ENCODE measurements around the gene HADHA. TPM values are rescaled to one million over a fixed set of nuclear protein-coding genes. Genes with fewer than 3 reads are reported as not detected.

Gene HADHA
- total RNA-seq, 1 donor from 2014 or later = 139 TPM

GRCh38 chr2:26170795-26171194 lies 73.6 kb downstream of the HADHA start:
- Mint-ChIP-seq H3K4me3 (ENCODE audit: unreplicated experiment) (no peak overlapping the region), H3K4me1 (ENCODE audit: low read depth, unreplicated experiment) (no peaks in the 10 kb centered on the region), H3K36me3 (ENCODE audit: low read depth, unreplicated experiment) (no peaks in the 10 kb centered on the region), H3K9me3 (ENCODE audit: unreplicated experiment) (peaks cover 5% of the 10 kb centered on the region), H3K27me3 (ENCODE audit: low read depth, unreplicated experiment) (peaks cover 40% of the 10 kb centered on the region), H3K27ac (ENCODE audit: unreplicated experiment) (no peak overlapping the region)
- Histone ChIP-seq H3K79me2 (ENCODE audit: insufficient read depth, low read length) (no peaks in the 10 kb centered on the region), H4K20me1 (ENCODE audit: insufficient read depth, low read length) (no peaks in the 10 kb centered on the region), H3K27me3 (ENCODE audit: insufficient read depth, low read length) (peaks cover 12% of the 10 kb centered on the region), H3K9me3 (ENCODE audit: insufficient read depth, low read depth, low read length) (no peaks in the 10 kb centered on the region), H3K4me2 (ENCODE audit: low read length) (no peak overlapping the region), H3K9ac (ENCODE audit: low read length) (no peak overlapping the region), H3K27ac (ENCODE audit: low read depth, low read length) (no peak overlapping the region), H3K36me3 (ENCODE audit: insufficient read depth, low read length) (no peaks in the 10 kb centered on the region), H3K4me1 (ENCODE audit: insufficient read depth, low read length) (no peaks in the 10 kb centered on the region), H2AFZ (ENCODE audit: low read depth, low read length) (no peak overlapping the region), H3K4me3 (ENCODE audit: insufficient read depth, low read depth, low read length) (no peak overlapping the region)
- TF ChIP-seq EZH2 (IDR thresholded peaks at IDR 0.05; ENCODE audit: insufficient read depth, low read length) = no peak
- DNase-seq (ENCODE audit: low read depth) (no peak), FAIRE-seq (no peak)

- H3K4me1 Mint-ChIP-seq (ENCODE audit: low read depth, unreplicated experiment) = no peaks in the 10 kb centered on the region
- H3K9me3 ChIP-seq (ENCODE audit: insufficient read depth, low read depth, low read length) = no peaks in the 10 kb centered on the region
- H3K36me3 Mint-ChIP-seq (ENCODE audit: low read depth, unreplicated experiment) = no peaks in the 10 kb centered on the region
- no peaks in the 10 kb centered on the region for H3K36me3 ChIP-seq (ENCODE audit: insufficient read depth, low read length)
- H3K9ac ChIP-seq (ENCODE audit: low read length) = no peak overlapping the region
- peak overlapping the region; percentile 30 for H3K4me3 Mint-ChIP-seq (ENCODE audit: unreplicated experiment)
- H2AFZ ChIP-seq (ENCODE audit: low read depth, low read length) = no peak overlapping the region
- no peaks in the 10 kb centered on the region for H3K4me1 ChIP-seq (ENCODE audit: insufficient read depth, low read length)
- no peaks in the 10 kb centered on the region for H3K79me2 ChIP-seq (ENCODE audit: insufficient read depth, low read length)
- H3K27ac Mint-ChIP-seq (ENCODE audit: unreplicated experiment) = peak overlapping the region; percentile 30
- no peak overlapping the region for H3K4me2 ChIP-seq (ENCODE audit: low read length)
- FAIRE-seq = no peak
- TF ChIP-seq CTCF (IDR thresholded peaks at IDR 0.05; ENCODE audit: insufficient read depth, low read depth, low read length) = no peak
- no peak for TF ChIP-seq EZH2 (IDR thresholded peaks at IDR 0.05; ENCODE audit: insufficient read depth, low read length)
- H4K20me1 ChIP-seq (ENCODE audit: insufficient read depth, low read length) = no peaks in the 10 kb centered on the region
- H3K27ac ChIP-seq (ENCODE audit: low read depth, low read length) = no peak overlapping the region
- peaks cover 12% of the 10 kb centered on the region for H3K27me3 ChIP-seq (ENCODE audit: insufficient read depth, low read length)
- H3K9me3 Mint-ChIP-seq (ENCODE audit: unreplicated experiment) = peaks cover 5% of the 10 kb centered on the region
- peaks cover 37% of the 10 kb centered on the region for H3K27me3 Mint-ChIP-seq (ENCODE audit: low read depth, unreplicated experiment)
- H3K4me3 ChIP-seq (ENCODE audit: insufficient read depth, low read depth, low read length) = no peak overlapping the region
- no peak for DNase-seq (ENCODE audit: low read depth)
Measured at GRCh38 chr2:26169681-26170414, 74.6 kb downstream of the HADHA start.

- peaks cover 2% of the 10 kb centered on the region for H3K9me3 Mint-ChIP-seq (ENCODE audit: unreplicated experiment)
- Histone ChIP-seq H3K79me2 (ENCODE audit: insufficient read depth, low read length) (no peaks in the 10 kb centered on the region), H4K20me1 (ENCODE audit: insufficient read depth, low read length) (no peaks in the 10 kb centered on the region), H3K27me3 (ENCODE audit: insufficient read depth, low read length) (peaks cover 10% of the 10 kb centered on the region), H3K4me3 (ENCODE audit: insufficient read depth, low read depth, low read length) (no peak overlapping the region), H3K4me2 (ENCODE audit: low read length) (no peak overlapping the region), H3K4me1 (ENCODE audit: insufficient read depth, low read length) (no peaks in the 10 kb centered on the region), H3K27ac (ENCODE audit: low read depth, low read length) (no peak overlapping the region), H2AFZ (ENCODE audit: low read depth, low read length) (no peak overlapping the region), H3K9ac (ENCODE audit: low read length) (no peak overlapping the region), H3K9me3 (ENCODE audit: insufficient read depth, low read depth, low read length) (no peaks in the 10 kb centered on the region), H3K36me3 (ENCODE audit: insufficient read depth, low read length) (no peaks in the 10 kb centered on the region)
- TF ChIP-seq EZH2 (IDR thresholded peaks at IDR 0.05; ENCODE audit: insufficient read depth, low read length) (no peak), CTCF (IDR thresholded peaks at IDR 0.05; ENCODE audit: insufficient read depth, low read depth, low read length) (no peak)
- no peaks in the 10 kb centered on the region for H3K4me1 Mint-ChIP-seq (ENCODE audit: low read depth, unreplicated experiment)
- peaks cover 30% of the 10 kb centered on the region for H3K27me3 Mint-ChIP-seq (ENCODE audit: low read depth, unreplicated experiment)
- H3K4me3 Mint-ChIP-seq (ENCODE audit: unreplicated experiment) = peak overlapping the region; percentile 30
- H3K36me3 Mint-ChIP-seq (ENCODE audit: low read depth, unreplicated experiment) = no peaks in the 10 kb centered on the region
- H3K27ac Mint-ChIP-seq (ENCODE audit: unreplicated experiment) = no peak overlapping the region
- no peak for FAIRE-seq
- no peak for DNase-seq (ENCODE audit: low read depth)
Measured at GRCh38 chr2:26169226-26169625, 75.2 kb downstream of the HADHA start.

Data from astrocyte (in vitro differentiated cells and primary cell).